K562 (cell line): Measurements from ENCODE around the gene STK11. TPM values are rescaled to one million over a fixed set of nuclear protein-coding genes. Genes with fewer than 3 reads are reported as not detected.
A peak's percentile ranks its signal among the peaks of the same experiment; 100 is the strongest.

Experiments
- FOXK2 ChIP-seq, 2 experiments: fragments of 450-650 bp; IDR thresholded peaks in 1 of 2; conservative IDR thresholded peaks in 1 of 2; 2 replicates each; pipeline ENCODE4 v1.6.1; 2016; ENCODE audit warnings: low read depth in 2 of 2, mild to moderate bottlenecking in 1 of 2
- KLF10 ChIP-seq: fragments of 250-450 bp; sonication (Bioruptor Pico); IDR thresholded peaks from 2 replicates; pipeline ENCODE4 v1.6.1; 2021; ENCODE audit warnings: matching md5 sums
- MTA1 ChIP-seq: fragments of 450-650 bp; IDR thresholded peaks from 2 replicates; pipeline ENCODE4 v1.6.1; 2017; ENCODE audit warnings: borderline replicate concordance
- MTA2 ChIP-seq: fragments of 450-650 bp; IDR thresholded peaks from 2 replicates; pipeline ENCODE4 v1.6.1; 2016; ENCODE audit warnings: low read depth
- NR2F6 ChIP-seq: fragments of 450-650 bp; formaldehyde crosslinking; IDR thresholded peaks from 2 replicates; pipeline ENCODE4 v1.4.0; 2020; ENCODE audit warnings: mild to moderate bottlenecking
- OTX1 ChIP-seq: fragments of 450-650 bp; formaldehyde crosslinking; IDR thresholded peaks from 2 replicates; pipeline ENCODE4 v1.4.0; 2022; ENCODE audit warnings: mild to moderate bottlenecking
- RFX5 ChIP-seq: IDR thresholded peaks from 2 replicates; pipeline ENCODE4 v1.6.1; 2011; ENCODE audit warnings: low read depth, mild to moderate bottlenecking, improper control_type of control experiment, low read length
- SUPT5H ChIP-seq: fragments of 450-650 bp; IDR thresholded peaks from 2 replicates; pipeline ENCODE4 v1.6.1; 2016
- TEAD4 ChIP-seq, 2 experiments: sonication (generic) in 1 of 2; formaldehyde crosslinking in 1 of 2; IDR thresholded peaks; 2 replicates each; pipeline versions ENCODE4 v1.6.1 to v1.8.0; 2012 to 2022; ENCODE audit warnings: borderline replicate concordance in 1 of 2, inconsistent platforms in 1 of 2, low read length in 1 of 2, mild to moderate bottlenecking in 1 of 2, missing genetic modification reagents in 1 of 2
- U2AF1 ChIP-seq: fragments of 200-400 bp; formaldehyde crosslinking; optimal IDR thresholded peaks from 2 replicates; pipeline ENCODE3; 2017; ENCODE audit warnings: mild to moderate bottlenecking, low read depth, low read length, moderate library complexity
- ZNF232 ChIP-seq: sonication (generic); formaldehyde crosslinking; IDR thresholded peaks from 2 replicates; pipeline ENCODE4 v1.8.0; 2022; ENCODE audit warnings: mild to moderate bottlenecking, missing genetic modification reagents
- ZNF263 ChIP-seq: sonication (generic); formaldehyde crosslinking; IDR thresholded peaks from 2 replicates; pipeline ENCODE4 v1.8.0; 2022; ENCODE audit warnings: mild to moderate bottlenecking, missing genetic modification reagents, borderline replicate concordance
- ZNF717 ChIP-seq: fragments of 250-450 bp; sonication (Bioruptor Pico); IDR thresholded peaks from 2 replicates; pipeline ENCODE4 v1.5.0; 2021
- polyA plus RNA-seq, 8 experiments: library from polyadenylated mRNA; depleted of rRNA in 4 of 8; stranded (reverse) in 5 of 8; unstranded in 3 of 8; fragments of >200 nt; fragmentation: Nextera tagmentation in 2 of 8; fragmentation: Illumina TruSeq in 1 of 8; extraction: Ambion mirVana in 2 of 8; extraction: Trizol in 1 of 8; gene quantifications; 2 replicates each; pipeline versions ENCODE4 v1.2.1 to v1.2.3, GENCODE V29; 2011 to 2014; ENCODE audit warnings: inconsistent platforms in 1 of 8, missing spikeins in 1 of 8
- total RNA-seq, 7 experiments: library from RNA; depleted of rRNA in 6 of 7; stranded (reverse); fragments of >200 nt in 6 of 7; fragmentation: Illumina TruSeq in 2 of 7; extraction: Trizol in 2 of 7; gene quantifications; 2 replicates each; pipeline versions ENCODE4 v1.2.1 to v1.2.3, GENCODE V29; 2011 to 2021; ENCODE audit warnings: low replicate concordance in 1 of 7
- TF ChIP-seq, protein P1 (sequence below): sonication (generic); formaldehyde crosslinking; IDR thresholded peaks from 2 replicates; pipeline ENCODE4 v1.9.0; 2022; ENCODE audit warnings: mild to moderate bottlenecking, missing genetic modification reagents
- TF ChIP-seq, protein P2 (sequence below): fragments of 250-450 bp; sonication (Bioruptor Pico); IDR thresholded peaks from 2 replicates; pipeline ENCODE4 v1.4.0; 2020; ENCODE audit warnings: mild to moderate bottlenecking
- TF ChIP-seq, protein P3 (sequence below), 2 experiments: fragments of 450-650 bp; conservative IDR thresholded peaks; 2 replicates each; pipeline ENCODE4 v1.6.1; 2017; ENCODE audit warnings: mild to moderate bottlenecking in 2 of 2, moderate library complexity in 2 of 2
- TF ChIP-seq, protein P4 (sequence below): sonication (generic); formaldehyde crosslinking; IDR thresholded peaks from 2 replicates; pipeline ENCODE4 v1.8.0; 2023; ENCODE audit warnings: mild to moderate bottlenecking, missing genetic modification reagents
- TF ChIP-seq, protein P5 (sequence below), 2 experiments: IDR thresholded peaks; 2 replicates each; pipeline ENCODE4 v1.6.1; 2011; ENCODE audit warnings: borderline replicate concordance in 1 of 2, control low read depth in 1 of 2, low read depth in 1 of 2, low read length in 1 of 2, mild to moderate bottlenecking in 1 of 2, mixed read lengths in 1 of 2, moderate library complexity in 1 of 2; ENCODE audit not compliant: insufficient read depth in 1 of 2, insufficient read length in 1 of 2, poor library complexity in 1 of 2, severe bottlenecking in 1 of 2; ENCODE audit errors: extremely low read depth in 1 of 2

STK11 gene
- total and polyA plus RNA-seq, 9 of the 15 experiments (the other 6 are each of a cell fraction or from before 2014, with no cell fraction given), result 0.15 to 96.5 (median 31.7) TPM

DNA sequence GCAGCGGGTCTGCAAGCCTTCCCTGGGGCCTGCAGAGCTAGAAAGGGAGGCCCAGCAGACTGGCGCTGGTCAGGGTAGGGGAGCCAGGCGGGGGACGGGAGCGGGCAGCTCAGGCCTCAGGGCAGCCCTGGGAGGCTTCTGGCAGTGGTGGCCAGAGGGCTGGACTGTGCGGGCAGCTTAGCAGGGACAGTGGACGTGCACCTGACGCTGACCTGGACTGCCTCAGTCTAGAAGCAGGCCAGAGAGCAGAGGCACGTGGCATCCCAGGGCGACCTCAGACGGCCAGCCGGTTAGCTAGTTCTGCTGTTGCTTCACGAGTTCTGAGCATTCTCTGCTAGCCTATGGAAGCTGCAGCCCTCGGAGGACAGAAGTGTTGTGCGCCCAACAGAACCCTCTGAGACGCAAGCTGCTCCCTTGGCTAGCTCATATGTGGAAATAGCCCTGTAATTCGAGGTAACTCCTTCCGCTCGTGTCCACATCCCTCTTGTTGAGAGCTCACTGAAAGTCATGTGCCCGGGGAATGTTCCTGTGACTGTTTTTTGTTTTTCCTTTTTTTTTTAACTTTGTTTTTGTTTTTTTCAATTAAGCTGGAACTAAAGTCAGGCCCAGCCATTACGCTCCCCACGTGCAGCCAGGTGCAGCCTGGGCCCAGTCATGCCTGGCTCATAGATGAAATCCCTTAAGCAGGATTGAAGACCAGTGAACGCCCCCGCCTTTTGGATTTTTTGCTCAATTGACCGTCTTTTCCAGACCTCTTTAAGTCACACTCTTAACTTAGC, 67.9 kb downstream of the STK11 start (continued):
- TF ChIP-seq, protein P1, sequence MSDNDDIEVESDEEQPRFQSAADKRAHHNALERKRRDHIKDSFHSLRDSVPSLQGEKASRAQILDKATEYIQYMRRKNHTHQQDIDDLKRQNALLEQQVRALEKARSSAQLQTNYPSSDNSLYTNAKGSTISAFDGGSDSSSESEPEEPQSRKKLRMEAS, result peak; percentile 70; the same call in 1 of the 2 replicates
- TF ChIP-seq, protein P2, sequence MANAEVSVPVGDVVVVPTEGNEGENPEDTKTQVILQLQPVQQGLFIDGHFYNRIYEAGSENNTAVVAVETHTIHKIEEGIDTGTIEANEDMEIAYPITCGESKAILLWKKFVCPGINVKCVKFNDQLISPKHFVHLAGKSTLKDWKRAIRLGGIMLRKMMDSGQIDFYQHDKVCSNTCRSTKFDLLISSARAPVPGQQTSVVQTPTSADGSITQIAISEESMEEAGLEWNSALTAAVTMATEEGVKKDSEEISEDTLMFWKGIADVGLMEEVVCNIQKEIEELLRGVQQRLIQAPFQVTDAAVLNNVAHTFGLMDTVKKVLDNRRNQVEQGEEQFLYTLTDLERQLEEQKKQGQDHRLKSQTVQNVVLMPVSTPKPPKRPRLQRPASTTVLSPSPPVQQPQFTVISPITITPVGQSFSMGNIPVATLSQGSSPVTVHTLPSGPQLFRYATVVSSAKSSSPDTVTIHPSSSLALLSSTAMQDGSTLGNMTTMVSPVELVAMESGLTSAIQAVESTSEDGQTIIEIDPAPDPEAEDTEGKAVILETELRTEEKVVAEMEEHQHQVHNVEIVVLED, result no peak
- TF ChIP-seq OTX1 (CRISPR knock-in tag) (0 out of 2 replicates have a peak, but pooled peaks have one; percentile 81), TEAD4 (IDR thresholded peaks at IDR 0.05; ENCODE audit: low read length) (no peak), TEAD4 (CRISPR knock-in tag; IDR thresholded peaks at IDR 0.05; ENCODE audit: borderline replicate concordance) (no peak), U2AF1 (no peak), SUPT5H (peak; percentile 52), KLF10 (CRISPR knock-in tag) (no peak), ZNF263 (CRISPR knock-in tag) (no peak), FOXK2 (conservative IDR thresholded peaks at IDR 0.05 in 1 of 2, IDR thresholded peaks at IDR 0.05 in 1 of 2; ENCODE audit: low read depth in 2 of 2) (no peak), NR2F6 (CRISPR knock-in tag) (no peak), RFX5 (no peak), ZNF717 (CRISPR knock-in tag) (no peak), MTA1 (no peak), MTA2 (no peak), ZNF232 (no peak)
- TF ChIP-seq, protein P3, sequence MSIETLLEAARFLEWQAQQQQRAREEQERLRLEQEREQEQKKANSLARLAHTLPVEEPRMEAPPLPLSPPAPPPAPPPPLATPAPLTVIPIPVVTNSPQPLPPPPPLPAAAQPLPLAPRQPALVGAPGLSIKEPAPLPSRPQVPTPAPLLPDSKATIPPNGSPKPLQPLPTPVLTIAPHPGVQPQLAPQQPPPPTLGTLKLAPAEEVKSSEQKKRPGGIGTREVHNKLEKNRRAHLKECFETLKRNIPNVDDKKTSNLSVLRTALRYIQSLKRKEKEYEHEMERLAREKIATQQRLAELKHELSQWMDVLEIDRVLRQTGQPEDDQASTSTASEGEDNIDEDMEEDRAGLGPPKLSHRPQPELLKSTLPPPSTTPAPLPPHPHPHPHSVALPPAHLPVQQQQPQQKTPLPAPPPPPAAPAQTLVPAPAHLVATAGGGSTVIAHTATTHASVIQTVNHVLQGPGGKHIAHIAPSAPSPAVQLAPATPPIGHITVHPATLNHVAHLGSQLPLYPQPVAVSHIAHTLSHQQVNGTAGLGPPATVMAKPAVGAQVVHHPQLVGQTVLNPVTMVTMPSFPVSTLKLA (conservative IDR thresholded peaks at IDR 0.05), result peak; percentile 23 to 36; a peak in 2 of 4 replicates
- TF ChIP-seq, protein P4, sequence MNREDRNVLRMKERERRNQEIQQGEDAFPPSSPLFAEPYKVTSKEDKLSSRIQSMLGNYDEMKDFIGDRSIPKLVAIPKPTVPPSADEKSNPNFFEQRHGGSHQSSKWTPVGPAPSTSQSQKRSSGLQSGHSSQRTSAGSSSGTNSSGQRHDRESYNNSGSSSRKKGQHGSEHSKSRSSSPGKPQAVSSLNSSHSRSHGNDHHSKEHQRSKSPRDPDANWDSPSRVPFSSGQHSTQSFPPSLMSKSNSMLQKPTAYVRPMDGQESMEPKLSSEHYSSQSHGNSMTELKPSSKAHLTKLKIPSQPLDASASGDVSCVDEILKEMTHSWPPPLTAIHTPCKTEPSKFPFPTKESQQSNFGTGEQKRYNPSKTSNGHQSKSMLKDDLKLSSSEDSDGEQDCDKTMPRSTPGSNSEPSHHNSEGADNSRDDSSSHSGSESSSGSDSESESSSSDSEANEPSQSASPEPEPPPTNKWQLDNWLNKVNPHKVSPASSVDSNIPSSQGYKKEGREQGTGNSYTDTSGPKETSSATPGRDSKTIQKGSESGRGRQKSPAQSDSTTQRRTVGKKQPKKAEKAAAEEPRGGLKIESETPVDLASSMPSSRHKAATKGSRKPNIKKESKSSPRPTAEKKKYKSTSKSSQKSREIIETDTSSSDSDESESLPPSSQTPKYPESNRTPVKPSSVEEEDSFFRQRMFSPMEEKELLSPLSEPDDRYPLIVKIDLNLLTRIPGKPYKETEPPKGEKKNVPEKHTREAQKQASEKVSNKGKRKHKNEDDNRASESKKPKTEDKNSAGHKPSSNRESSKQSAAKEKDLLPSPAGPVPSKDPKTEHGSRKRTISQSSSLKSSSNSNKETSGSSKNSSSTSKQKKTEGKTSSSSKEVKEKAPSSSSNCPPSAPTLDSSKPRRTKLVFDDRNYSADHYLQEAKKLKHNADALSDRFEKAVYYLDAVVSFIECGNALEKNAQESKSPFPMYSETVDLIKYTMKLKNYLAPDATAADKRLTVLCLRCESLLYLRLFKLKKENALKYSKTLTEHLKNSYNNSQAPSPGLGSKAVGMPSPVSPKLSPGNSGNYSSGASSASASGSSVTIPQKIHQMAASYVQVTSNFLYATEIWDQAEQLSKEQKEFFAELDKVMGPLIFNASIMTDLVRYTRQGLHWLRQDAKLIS (CRISPR knock-in tag), result no peak
- TF ChIP-seq, protein P5, sequence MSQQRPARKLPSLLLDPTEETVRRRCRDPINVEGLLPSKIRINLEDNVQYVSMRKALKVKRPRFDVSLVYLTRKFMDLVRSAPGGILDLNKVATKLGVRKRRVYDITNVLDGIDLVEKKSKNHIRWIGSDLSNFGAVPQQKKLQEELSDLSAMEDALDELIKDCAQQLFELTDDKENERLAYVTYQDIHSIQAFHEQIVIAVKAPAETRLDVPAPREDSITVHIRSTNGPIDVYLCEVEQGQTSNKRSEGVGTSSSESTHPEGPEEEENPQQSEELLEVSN (IDR thresholded peaks at IDR 0.05; ENCODE audit: borderline replicate concordance in 1 of 2, extremely low read depth in 1 of 2, insufficient read depth in 1 of 2, insufficient read length in 1 of 2, low read depth in 1 of 2, low read length in 1 of 2, poor library complexity in 1 of 2, severe bottlenecking in 1 of 2), result peak; percentile 41 to 76
